C4-2B (cell line): Measurements from ENCODE around the gene FOXO4.

ENCODE experiments used
- ZFX ChIP-seq: fragments of 450-650 bp; IDR thresholded peaks from 2 replicates; pipeline ENCODE4 v1.6.1; 2017
- TF ChIP-seq, protein P1 (sequence below): fragments of 450-650 bp; conservative IDR thresholded peaks from 2 replicates; pipeline ENCODE4 v1.5.1; 2017; ENCODE audit warnings: mild to moderate bottlenecking

DNA sequence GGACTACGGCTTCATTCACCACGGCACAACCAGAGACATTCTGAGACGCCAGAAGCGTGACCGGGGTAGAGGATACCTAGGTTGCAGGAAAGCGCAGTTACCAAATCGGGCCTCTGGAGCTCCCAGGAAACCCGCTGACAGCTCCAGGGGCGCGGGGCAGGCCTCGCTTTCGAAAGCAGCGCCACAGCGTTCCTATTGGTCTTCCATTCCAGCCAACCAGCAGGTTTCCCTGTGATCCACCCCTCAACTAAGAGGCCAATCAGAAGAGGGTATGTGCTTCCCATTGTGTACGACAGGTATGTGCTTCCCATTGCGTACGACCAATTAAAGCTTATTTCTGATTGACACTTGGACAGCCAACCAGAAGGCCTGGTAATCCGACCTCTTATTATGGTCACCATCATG, 42.4 kb upstream of the FOXO4 start:
- TF ChIP-seq, protein P1, sequence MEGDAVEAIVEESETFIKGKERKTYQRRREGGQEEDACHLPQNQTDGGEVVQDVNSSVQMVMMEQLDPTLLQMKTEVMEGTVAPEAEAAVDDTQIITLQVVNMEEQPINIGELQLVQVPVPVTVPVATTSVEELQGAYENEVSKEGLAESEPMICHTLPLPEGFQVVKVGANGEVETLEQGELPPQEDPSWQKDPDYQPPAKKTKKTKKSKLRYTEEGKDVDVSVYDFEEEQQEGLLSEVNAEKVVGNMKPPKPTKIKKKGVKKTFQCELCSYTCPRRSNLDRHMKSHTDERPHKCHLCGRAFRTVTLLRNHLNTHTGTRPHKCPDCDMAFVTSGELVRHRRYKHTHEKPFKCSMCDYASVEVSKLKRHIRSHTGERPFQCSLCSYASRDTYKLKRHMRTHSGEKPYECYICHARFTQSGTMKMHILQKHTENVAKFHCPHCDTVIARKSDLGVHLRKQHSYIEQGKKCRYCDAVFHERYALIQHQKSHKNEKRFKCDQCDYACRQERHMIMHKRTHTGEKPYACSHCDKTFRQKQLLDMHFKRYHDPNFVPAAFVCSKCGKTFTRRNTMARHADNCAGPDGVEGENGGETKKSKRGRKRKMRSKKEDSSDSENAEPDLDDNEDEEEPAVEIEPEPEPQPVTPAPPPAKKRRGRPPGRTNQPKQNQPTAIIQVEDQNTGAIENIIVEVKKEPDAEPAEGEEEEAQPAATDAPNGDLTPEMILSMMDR = no peak
- no peak for TF ChIP-seq ZFX
